GM19397 (cell line): ENCODE data around the gene C4orf50.
"Not testable (repeated sequence)": the region's sequence is repeated elsewhere in the genome, so short reads cannot be mapped to it uniquely, and the experiment has no call there.

Source experiments
- ATAC-seq: cut with Tn5 transposase; IDR thresholded peaks from one replicate; pipeline ENCODE4 v1.9.1; 2021; ENCODE audit warnings: mild to moderate bottlenecking, moderate library complexity; ENCODE audit not compliant: unreplicated experiment

C4orf50 gene

DNA sequence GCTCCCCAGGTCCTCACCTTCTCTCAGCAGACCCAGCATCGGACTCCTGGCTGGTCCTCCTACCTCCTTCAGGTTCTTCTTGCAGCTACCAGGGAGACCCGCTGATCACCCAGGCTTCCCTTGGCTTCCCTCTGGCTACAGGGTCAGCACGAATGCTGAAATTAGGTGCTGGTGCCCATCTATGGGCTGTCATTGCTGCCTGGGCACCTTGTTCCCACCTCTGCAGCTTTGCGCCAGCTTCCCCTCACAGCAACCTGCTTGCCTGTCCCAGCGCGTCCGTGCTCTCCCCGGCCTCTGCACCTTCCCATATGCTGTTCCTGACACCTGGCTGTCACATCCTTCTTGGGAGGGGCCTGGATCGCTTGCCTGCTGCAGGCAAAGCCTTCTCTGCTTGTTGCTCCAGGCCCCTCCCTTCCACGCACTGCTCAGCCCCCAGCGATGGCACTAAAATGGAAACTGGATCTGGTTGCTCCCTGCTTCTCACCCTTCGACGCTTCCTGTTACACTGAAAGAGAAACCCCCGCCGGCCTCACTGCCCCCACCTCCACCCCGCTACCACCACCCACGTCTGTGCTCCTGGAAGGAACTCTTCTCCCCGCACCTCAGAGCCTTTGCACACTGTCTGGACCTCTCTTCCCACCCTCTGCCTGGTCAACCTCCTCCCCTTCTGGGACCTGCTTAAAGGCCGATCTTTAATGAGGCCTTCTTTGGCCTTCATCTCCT is 22.2 kb downstream of the C4orf50 start:
- no peak for ATAC-seq

DNA sequence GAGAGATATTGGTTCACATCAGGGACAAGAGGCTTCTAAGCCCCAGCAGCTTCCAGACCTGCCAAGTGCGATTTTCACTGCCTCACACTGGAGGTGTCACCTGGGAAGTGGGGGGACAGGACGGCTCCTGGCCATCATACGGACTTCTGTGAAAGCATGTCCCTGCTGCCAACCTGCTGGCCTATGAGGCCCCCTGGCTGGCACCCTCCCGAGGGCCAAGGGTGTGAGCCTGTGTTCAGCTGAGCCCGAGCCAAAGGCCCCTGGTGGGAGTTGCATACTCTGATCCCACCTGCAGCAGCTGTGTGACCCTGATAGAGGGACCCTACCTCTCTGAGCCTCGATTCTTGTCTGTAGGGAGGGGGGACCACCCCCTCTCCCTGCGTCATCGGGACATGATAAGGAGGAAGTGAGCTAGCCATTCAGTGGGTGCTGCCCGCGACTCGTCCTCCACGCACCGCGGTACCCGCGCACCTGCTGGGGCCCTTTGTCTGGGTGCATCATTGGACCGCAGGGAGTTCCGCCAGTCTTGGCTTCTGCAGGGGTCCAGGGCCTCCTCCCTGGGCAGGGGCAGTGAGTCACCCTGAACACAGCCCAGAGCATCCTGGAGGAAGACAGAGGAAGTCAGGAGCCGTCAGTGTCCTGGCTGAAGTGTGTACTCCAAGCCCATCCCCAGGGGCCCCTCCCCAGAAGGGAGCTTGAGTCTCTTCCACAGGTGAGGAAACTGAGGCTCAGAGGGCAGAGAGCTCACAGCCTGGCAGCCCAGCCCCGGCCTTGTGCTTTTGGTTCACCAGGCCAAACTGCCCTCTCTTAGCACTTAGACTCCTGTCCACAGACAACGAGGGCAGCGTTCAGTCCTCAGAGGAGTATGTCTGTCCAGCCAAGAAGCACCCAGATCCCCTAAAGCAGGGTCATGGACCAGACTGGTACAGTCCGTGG is 24.1 kb downstream of the C4orf50 start:
- no peak for ATAC-seq

DNA sequence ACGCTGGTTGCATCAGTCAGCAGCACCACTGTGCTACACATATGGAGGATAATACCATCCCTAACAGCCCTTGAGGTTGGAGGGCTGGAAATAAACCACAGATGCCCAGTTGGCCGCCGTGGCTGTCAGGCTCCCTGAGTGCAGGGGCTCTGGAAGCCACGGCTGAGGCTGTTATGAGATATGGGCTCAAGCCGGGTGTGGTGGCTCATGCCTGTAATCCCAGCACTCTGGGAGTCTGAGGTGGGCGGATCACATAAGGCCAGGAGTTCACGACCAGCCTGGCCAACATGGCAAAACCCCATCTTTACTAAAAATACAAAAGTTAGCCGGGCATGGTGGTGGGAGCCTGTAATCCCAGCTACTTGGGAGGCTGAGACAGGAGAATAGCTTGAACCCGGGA is 24.9 kb downstream of the C4orf50 start:
- not testable (repeated sequence) for ATAC-seq

DNA sequence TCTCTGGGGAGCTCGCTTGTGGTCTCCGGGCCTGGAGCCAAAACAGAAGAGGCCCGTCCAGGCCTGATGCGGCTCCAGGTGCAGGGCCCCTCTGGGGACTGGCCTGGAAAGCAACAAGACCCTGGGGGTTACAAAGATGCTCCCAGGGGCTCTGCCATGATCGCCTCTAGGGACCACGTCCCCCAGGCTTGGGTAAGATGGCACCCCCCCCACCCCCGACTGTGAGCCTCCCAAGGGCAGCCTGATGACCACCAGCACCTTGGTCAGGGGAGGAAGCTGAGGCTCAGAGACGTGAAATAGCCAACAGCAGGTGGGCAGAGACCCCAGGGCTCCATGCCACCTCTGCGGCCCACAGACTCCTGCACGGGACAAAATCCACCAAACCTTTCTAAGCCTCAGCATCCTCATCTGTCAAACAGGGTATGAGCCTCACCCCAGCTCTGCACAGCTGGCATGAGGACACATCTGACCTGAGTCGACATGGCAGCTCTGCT is 25.4 kb downstream of the C4orf50 start:
- ATAC-seq = no peak

DNA sequence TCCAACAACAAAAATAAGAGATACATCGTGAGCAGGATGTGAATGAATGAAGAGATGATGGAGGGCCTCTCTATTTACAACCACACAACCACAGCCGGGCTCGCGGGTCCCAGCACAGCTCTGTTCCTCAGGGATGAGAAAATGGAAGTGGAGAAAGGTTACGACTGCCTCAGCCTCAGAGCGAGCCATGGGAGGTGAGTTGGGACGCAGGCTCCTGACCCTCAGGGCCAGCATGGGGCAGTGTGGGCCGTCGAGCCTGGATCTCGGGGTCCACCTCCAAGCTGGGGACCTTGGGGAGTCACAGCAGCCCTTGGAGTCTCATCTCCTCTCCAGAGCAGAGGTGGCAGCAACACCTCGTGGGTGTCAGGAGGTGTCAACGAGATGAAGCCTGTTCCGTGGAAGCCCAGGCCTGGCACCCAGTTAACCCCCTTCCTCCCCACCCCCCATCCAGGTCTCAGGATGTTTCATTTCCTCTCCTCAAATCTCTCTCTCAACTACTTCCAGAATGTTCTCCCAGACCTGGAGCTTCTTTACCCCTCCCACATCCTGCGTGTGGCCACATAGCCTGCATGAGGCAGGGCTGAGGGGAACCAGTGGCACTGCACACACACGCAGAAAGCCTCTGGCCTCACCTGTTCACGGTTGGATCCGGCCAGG is 25.9 kb downstream of the C4orf50 start:
- no peak for ATAC-seq

DNA sequence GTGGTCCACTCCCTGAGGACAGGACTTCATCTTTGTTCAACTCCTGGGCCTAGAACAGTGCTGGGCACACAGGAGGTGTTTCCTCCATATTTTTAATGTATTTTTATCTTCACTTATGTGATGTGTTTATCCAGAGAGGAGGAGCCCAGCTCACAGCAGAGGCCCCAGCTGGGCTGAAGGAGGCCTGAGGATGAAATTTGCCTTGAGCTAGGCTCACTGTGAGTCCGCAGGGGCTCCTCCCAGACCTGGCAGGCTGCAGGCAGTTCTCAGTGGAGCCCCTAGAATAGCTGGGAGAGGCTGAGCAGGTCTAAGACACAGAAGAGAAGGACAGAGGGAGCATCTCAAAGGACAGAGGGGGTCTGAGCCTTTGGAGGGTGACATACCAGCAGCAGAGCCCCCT is 26.8 kb downstream of the C4orf50 start:
- no peak for ATAC-seq

DNA sequence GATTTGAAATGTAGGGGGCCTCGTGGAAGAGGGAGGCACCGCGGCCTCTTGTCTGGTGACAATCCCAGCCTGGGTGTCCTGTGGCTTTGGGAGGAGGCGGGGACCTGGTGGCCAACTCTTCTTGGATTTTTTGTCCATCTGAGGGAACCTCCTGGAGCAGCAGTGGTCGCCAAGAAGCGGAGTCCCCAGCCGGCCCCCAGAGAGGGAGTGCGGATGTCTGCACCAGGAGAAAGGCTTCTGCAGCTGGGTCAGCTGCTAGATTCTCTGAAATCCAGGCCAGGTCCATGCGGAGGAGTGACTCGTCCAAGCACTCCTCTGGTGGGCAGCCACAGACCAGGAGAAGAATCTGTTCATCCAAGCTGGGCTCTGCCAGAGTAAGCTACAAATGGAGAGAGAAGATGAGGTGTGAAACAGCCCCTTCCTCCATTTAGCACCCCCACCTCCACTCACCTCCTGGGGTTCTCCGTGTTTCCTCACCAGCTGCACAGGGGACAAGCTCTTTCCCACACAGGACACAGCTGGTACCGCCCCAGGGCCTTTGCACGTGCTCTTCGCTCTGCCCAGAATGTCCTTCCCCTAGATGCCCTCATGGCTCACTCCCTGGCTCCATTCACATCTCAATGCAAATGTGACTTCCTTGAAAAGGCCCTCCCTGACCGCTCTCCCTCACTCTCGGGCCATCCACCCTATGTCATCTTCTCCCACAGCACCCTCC is 27.6 kb downstream of the C4orf50 start:
- no peak for ATAC-seq

DNA sequence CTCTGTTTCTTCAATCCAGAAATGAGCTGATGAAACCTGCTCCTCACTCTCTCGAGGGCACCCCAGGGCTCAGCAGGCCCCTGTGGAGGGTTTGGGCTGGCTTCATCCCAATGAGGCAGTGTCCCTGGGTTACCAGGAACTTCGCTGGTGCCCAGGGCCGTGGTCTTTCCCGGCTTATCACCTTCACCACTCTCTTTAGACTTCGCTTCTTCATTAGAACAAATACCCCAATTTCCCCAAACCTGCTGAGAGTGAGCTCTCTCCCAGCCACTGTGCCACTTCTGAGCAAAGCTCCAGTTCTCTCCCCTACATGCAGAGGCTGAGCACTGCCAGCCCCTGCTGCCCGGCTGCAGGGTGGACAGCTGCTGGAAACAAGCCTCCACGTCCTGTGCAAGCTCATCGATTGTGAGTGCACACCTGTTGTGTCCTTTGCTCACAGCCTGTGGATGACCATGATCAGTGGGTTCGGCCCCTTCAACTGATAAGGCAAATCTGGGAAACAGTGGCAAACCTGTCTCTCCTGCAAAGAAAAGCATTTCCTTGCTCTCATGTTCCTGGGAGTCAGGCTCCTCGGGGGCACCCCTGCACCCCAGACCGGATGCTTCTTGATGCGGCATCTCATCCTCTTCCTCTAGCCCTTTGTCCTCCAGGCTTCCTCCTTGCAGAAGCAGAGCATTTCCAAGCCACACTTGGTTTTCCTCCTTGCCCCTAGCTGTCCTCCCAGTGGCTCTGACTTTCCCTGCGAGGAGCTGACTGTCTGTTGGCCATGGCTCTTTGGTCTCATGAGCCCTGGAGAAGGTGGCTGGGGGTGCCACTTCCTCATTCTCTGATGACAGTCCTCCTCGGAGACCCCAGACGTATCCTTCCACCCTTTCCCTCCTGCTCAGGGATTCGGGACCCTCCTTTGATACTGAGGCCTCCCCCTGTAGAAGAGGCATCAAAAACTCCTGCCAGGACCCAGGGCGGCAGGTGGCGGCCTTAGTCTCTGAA is 28.7 kb downstream of the C4orf50 start:
- ATAC-seq = no peak

DNA sequence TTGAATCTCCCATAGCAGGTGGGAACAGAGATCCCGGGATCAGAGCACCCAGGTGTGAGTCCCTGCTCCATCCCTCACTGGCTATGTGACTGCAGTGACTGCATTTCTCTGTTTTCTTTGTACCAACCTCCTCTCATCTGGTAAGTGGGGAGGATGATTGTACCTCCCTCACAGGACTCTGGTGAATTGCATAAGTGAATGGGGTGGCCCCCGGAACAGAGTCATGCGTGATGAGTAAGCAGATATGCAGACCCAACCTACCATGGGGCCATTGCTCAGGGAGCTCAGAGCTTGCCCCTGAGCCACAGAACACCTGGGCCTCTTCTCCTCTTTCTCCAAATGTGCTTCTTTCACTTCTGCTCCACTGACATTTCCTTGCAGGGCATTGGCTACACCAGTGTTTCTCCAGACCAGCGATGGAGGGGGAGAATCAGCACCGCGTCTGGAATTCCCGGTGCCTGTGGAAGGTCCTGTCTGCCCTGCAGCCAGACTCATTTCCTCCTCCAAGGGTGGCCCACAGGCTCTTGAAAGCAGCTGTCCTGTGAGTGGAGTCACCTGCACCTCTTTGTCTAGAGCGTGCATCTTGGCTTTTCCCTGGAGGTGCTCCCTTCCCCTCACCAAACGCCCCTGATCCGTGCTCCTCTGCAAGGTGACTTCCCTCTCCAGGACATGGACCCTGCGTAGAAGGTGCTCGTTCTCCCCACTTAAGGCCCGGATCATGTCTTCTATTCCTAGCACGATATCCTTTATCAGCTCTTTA is 30.0 kb downstream of the C4orf50 start:
- ATAC-seq = no peak

DNA sequence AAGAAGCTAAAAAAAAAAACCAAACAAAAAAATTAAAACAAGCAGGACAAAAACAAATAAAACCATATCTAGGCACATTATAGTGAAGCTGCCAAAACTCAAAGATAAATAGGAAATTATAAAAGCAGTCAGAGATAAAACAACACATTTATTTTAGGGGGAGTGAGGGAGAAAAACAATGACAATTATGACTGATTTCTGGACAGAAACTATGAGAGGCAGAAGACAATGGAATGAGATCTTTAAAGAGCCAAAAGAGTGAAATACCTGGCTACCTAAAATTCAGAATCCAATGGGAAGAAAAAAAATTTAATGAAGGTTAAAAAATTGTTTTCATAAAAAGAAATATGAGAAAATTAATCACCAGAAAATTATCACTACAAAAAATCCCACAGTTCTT is 33.4 kb downstream of the C4orf50 start:
- ATAC-seq = no peak

DNA sequence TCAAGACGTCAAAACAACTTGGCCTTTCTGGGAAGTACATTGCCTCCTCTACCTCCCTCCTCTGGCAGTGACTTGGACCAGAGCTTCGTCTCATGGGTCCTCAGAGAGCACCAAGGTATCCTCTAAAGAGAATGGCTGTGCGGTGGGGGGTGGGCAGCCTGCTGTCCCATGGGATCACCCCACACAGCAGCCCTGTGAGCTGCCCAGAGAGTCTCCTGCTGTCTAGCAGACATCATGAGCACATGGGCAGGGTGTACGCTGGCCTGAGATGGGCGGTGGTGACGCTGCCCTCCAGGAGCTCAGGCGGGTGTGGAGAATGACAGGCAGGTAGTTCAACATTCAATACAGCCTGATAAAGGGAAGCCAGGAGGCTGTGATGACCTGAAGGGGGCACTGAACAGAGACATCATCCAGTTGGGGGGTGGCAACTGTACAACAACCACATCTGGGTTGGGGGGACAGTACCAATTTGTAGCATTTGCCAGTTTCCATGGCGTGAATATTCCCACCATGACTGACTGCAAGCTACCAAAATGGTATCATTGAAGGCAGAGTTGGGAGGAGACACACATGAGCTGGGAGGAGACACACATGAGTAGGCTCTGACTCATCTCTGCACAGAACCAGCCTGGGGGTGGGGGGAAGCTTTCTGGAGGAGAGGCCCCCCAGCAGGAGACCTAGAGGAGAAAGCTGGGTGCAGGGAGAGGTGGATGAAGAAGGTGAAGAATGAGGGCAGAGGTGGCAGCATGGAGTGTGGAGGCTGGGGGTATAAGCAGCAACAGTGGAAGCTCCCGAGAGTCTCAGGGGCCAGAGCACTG is 35.9 kb downstream of the C4orf50 start:
- ATAC-seq = no peak

DNA sequence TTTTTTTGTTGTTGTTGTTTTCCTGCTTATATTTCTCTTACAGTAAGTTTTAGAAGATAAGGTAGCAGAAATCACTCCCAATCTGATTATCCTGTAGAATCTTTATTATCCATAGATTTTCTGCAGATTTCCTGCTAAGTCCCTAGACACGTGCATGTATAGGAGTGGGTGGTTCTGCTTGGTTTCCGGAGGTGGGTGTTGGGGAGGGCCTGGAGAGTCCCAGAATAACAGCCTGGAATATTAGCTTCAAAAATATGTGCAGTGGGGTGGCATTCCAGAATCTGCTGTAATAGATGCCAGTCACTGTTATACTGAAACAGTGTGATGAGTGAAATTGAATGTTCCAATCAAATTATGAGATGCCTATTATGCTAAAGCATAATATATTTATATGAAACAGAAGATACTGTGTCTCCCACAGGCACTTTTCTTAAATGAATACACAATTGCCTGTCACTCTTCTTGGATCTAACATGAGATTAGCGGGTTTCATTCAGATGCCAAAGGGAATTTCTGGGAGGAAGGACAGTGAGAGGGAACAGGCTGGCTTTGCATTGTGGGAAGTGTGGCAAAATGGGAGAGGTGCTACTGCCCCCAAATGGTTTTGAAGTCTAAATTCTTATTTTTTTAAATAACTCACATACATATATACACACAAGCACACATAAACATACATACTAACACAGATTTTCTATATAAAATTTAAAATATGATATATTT is 37.6 kb downstream of the C4orf50 start:
- no peak for ATAC-seq

DNA sequence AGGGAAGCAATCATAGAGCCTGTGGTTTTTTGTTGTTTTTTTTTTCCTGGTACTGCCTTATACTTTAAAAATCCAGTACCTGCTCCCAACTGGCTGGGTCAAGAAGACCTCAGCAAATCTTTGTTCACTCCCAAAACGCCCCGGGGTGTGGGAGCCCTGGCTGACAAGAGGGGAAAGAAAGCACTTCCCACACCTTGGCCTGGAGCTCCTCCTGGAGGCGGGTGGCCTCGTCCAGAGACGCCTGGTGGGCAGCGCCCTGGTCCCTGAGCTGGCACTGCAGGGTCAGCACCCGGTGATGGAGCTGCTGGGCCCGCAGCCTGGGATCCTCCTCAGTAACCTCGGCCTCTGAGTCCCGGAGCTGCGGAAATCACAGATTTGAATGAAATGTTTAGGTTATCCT is 38.2 kb downstream of the C4orf50 start:
- ATAC-seq = no peak

DNA sequence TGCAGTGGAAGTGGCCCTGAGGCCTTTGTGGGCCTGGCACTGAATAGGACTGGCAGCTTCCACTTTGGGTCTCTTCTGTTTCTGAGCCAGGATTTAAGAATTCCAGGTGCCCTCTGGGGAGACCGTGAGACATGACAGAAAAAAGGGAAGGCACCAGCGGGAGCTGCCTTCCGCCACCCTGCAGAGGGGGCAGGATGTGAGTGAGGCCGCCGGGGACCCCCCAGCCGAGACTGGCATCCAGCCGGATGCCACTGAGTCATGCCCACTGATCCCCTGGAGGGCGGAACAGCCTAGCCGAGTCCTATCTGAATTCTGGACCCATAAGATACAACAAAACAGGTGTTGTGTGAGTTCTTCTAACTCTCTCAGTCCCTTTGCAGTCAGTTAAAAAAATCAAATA is 41.3 kb downstream of the C4orf50 start:
- no peak for ATAC-seq

DNA sequence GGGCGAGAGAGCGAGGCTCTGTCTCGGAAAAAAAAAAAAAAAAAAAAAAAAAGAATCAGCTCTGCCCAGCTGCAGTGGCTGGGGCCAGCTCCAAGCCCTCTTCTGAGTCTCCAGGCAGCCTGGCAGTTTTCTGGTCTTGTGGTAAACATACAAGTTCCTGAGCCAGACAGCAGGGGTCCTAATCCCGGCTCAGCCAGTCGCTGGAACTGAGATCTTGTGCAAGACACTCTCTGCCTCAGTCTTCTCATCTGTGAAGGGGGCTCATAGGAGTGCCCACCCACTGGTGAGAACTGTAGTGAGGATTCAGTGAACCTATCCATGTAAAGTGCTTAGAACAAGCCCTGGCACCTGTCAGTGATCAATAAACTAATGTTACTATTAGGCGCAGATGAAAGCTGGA is 41.8 kb downstream of the C4orf50 start:
- ATAC-seq = no peak

DNA sequence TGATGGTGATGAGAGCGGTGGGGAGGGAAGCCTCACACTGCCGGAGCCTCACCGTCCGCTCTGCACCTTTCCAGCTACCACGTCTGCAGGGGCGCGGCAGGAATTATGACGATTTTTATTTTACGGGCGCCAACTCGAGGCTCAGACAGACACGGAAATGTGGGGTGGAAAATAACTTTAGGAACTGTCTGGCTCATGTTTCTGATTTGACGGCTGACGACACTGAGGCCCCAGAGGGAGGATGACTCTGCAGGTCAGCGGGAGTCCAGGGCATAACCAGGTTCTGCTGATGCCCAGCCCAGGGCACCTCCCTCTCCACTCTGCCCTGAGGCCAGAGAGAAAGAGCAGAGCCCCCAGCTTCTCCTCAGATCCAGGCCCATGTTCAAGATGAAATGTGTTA is 43.9 kb downstream of the C4orf50 start:
- ATAC-seq = no peak

DNA sequence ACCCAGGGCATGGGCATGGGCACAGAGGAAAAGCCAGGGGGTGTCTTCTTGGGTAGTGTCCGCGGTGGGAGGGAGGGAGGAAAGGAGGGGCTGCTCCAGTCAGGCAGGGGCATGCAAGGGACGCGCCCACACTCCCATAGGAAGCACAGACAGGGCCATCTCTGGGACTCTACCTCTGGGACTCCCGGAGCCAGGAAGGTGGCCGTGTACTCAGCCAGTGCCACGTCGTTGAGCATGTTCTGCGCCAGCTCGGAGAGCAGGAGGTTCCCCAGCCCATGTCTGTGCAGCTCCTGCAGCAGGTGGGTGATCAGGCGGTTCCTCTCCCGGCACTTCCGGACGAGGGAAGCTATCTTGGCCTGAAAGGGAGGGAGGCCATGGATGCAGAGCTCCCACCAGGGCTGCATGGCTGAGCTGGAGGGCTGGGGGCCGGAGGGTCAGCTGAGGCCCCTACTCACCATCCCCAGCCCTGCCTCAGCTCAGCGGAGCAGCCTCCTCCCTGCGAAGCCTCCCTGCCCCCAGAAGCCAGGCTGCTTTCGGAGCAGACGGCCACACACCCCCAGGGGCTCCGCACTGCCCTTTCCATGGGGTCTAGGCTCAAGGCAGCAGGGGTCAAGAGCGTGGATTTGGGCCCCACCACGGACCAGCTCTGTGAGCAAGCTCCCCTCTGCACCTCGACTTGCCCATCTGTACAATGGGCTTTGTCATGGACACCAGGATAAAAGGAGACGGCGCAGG is 44.6 kb downstream of the C4orf50 start:
- ATAC-seq = no peak
